GM12878 (cell line): ENCODE measurements around the gene SSRP1. TPM values are rescaled to one million over a fixed set of nuclear protein-coding genes. Genes with fewer than 3 reads are reported as not detected.

Experiments
- ATAC-seq: fragments of 200-7000 bp; cut with Tn5 transposase; 3 replicates; pipeline ENCODE4 v1.9.1; 2020; ENCODE audit warnings: mild to moderate bottlenecking, moderate library complexity
- BruUV-seq: library from RNA; stranded (reverse); fragments of 400-500 nt; replicated peaks from 2 replicates; lab custom pipeline; 2021; lab: Mats Ljungman, UMichigan
- CTCF ChIA-PET: fragments of 300-600 bp; sonication (Branson Sonifier 250); formaldehyde crosslinking; extraction: SDS; loops from one replicate; lab custom pipeline; 2021; ENCODE audit warnings: inconsistent platforms; lab: Yijun Ruan, JAX
- POLR2A ChIA-PET: fragments of 350-600 bp; formaldehyde crosslinking; extraction: SDS; loops from one replicate; lab custom pipeline; 2021; ENCODE audit warnings: inconsistent platforms; lab: Charles Lee
- RAD21 ChIA-PET: fragments of 300-600 bp; sonication (Branson Sonifier 250); formaldehyde crosslinking; loops from one replicate; lab custom pipeline; 2023; ENCODE audit warnings: antibody characterized with exemption; ENCODE audit not compliant: unreplicated experiment; lab: Charles Lee
- SMC1A ChIA-PET: fragments of 300-600 bp; sonication (Branson Sonifier 250); formaldehyde crosslinking; loops from one replicate; lab custom pipeline; 2023; ENCODE audit not compliant: unreplicated experiment, uncharacterized antibody; lab: Charles Lee
- DNase-seq: peaks from one replicate; pipeline ENCODE4 v3.0.0-alpha.2; 2011; ENCODE audit warnings: low read depth, low spot score
- FAIRE-seq: peaks from 3 replicates; lab custom pipeline; 2011; peaks lifted over from hg19 to GRCh38; lab: Jason Lieb, UNC
- H2AFZ ChIP-seq: 2 replicates; pipeline ENCODE4 v1.6.0; 2011; ENCODE audit warnings: low read depth, low read length, control low read depth; ENCODE audit not compliant: control insufficient read depth
- H3K27ac ChIP-seq: 2 replicates; pipeline ENCODE4 v1.5.1; 2011; ENCODE audit warnings: control low read depth; ENCODE audit not compliant: control insufficient read depth, insufficient read depth
- H3K27me3 ChIP-seq, 2 experiments: replicated peaks in 1 of 2; 2 replicates each; pipeline versions ENCODE4 v1.6.0 to v1.6.1; 2011; ENCODE audit warnings: low read length in 1 of 2; ENCODE audit not compliant: control insufficient read depth in 2 of 2, insufficient read depth in 2 of 2
- H3K36me3 ChIP-seq, 2 experiments: 2 replicates each; pipeline ENCODE4 v1.5.1; 2011; ENCODE audit warnings: low read length in 1 of 2; ENCODE audit not compliant: control insufficient read depth in 2 of 2, insufficient read depth in 2 of 2
- H3K4me1 ChIP-seq: 2 replicates; pipeline ENCODE4 v1.6.1; 2011; ENCODE audit warnings: mild to moderate bottlenecking, low read length, moderate library complexity, mixed read lengths; ENCODE audit not compliant: control insufficient read depth, insufficient read depth
- H3K4me2 ChIP-seq: 2 replicates; pipeline ENCODE4 v1.6.0; 2011; ENCODE audit warnings: control low read depth; ENCODE audit not compliant: control insufficient read depth, insufficient read depth
- H3K4me3 ChIP-seq: fragments of 200-600 bp; sonication (generic); 2 replicates; pipeline ENCODE4 v1.5.1; 2016
- H3K79me2 ChIP-seq: 2 replicates; pipeline ENCODE4 v1.6.0; 2011; ENCODE audit warnings: low read length; ENCODE audit not compliant: control insufficient read depth, insufficient read depth
- H3K9ac ChIP-seq: 2 replicates; pipeline ENCODE4 v1.8.0; 2011; ENCODE audit warnings: low read length, control low read depth, mixed read lengths; ENCODE audit not compliant: control insufficient read depth, insufficient read depth
- H3K9me3 ChIP-seq: replicated peaks from 3 replicates; pipeline ENCODE4 v1.5.1; 2011; ENCODE audit warnings: mild to moderate bottlenecking, low read length; ENCODE audit not compliant: control insufficient read depth, insufficient read depth
- H4K20me1 ChIP-seq: 2 replicates; pipeline ENCODE4 v1.6.0; 2011; ENCODE audit not compliant: control insufficient read depth, insufficient read depth
- MYC ChIP-seq: IDR thresholded peaks from 2 replicates; pipeline ENCODE4 v1.6.1; 2011; ENCODE audit warnings: mild to moderate bottlenecking, low read length, moderate library complexity, inconsistent platforms; ENCODE audit not compliant: insufficient read depth, insufficient replicate concordance, insufficient read length, severe bottlenecking
- RELB ChIP-seq: fragments of 450-650 bp; IDR thresholded peaks from 2 replicates; pipeline ENCODE4 v1.6.1; 2017; ENCODE audit warnings: low read depth, mild to moderate bottlenecking, moderate library complexity
- SMAD1 ChIP-seq: fragments of 450-650 bp; IDR thresholded peaks from 2 replicates; pipeline ENCODE4 v1.6.1; 2018; ENCODE audit warnings: mild to moderate bottlenecking, low read depth; ENCODE audit not compliant: partially characterized antibody
- WGBS: methylation state at CpG from one replicate; pipeline ENCODE4 v1.1.6; 2016; ENCODE audit warnings: low lambda C conversion rate; ENCODE audit not compliant: insufficient replicate concordance, insufficient coverage; ENCODE audit errors: missing lambda C conversion rate; 5-methylcytosine and 5-hydroxymethylcytosine counted together
- in situ Hi-C: fragments of 300-500 bp; cut with MboI; formaldehyde crosslinking; loops from 9 replicates; pipeline ENCODE4 v1.14.3; 2018; ENCODE audit warnings: mixed read lengths
- intact Hi-C: fragments of 100-400 bp; cut with micrococcal nuclease; formaldehyde crosslinking; loops from one replicate; pipeline ENCODE4 v1.14.2; 2022; ENCODE audit not compliant: unreplicated experiment
- polyA plus RNA-seq, 11 experiments: library from polyadenylated mRNA; depleted of rRNA in 4 of 11; unstranded in 6 of 11; stranded (reverse) in 5 of 11; fragments of >200 nt; fragmentation: Nextera tagmentation in 4 of 11; fragmentation: Illumina TruSeq in 1 of 11; extraction: Ambion mirVana in 4 of 11; extraction: Trizol in 1 of 11; gene quantifications; 1 replicate in 1 of 11; 2 replicates in 10 of 11; pipeline versions ENCODE4 v1.2.1 to v1.2.3, GENCODE V29; 2011 to 2016; ENCODE audit warnings: inconsistent platforms in 2 of 11, missing spikeins in 2 of 11, low read depth in 1 of 11
- total RNA-seq, 4 experiments: library from RNA; depleted of rRNA in 3 of 4; stranded (reverse); fragments of >200 nt in 3 of 4; fragmentation: Illumina TruSeq in 1 of 4; extraction: Trizol in 1 of 4; gene quantifications; 2 replicates each; pipeline versions ENCODE4 v1.2.1 to v1.2.3, GENCODE V29; 2013 to 2021

The SSRP1 gene
- total and polyA plus RNA-seq, 10 of the 15 experiments (the other 5 are each of a cell fraction or from before 2014, with no cell fraction given): 73.6 to 279 (median 138) TPM

GRCh38 chr11:57336111-57336666 lies 497 bp upstream of the SSRP1 start:
- H3K79me2 ChIP-seq: peaks cover 29% of the 10 kb centered on the region
- POLR2A ChIA-PET: interaction anchor here (4.5 kb wide), 1 partner anchor 11 kb away, joined by 35 read pairs; the partner anchor contains the start of gene TNKS1BP1
- peak overlapping the region; percentile 97 for H2AFZ ChIP-seq
- RAD21 ChIA-PET: interaction anchor here (2.9 kb wide), 1 partner anchor 11 kb away, joined by 14 read pairs; the partner anchor contains the start of gene TNKS1BP1
- FAIRE-seq (peak; percentile 52), ATAC-seq (peak; percentile 1; the same call in 2 of the 3 replicates), DNase-seq (no peak)
- CTCF ChIA-PET: interaction anchor here (1.0 to 3.2 kb wide), 4 partner anchors 11 to 122 kb away, joined by 3 to 15 read pairs (median 9); partner anchors contain the start of gene TNKS1BP1
- no peaks in the 10 kb centered on the region for H3K9me3 ChIP-seq
- SMC1A ChIA-PET: interaction anchor here (1.0 to 4.2 kb wide), 2 partner anchors 10 kb away, joined by 3 to 20 read pairs; partner anchors contain the start of gene TNKS1BP1
- peak overlapping the region; percentile 90 for H3K9ac ChIP-seq
- peak overlapping the region; percentile 55 for H3K4me3 ChIP-seq
- TSS peak; percentile 96 for BruUV-seq
- in situ Hi-C loops (loop anchor here (25.0 kb wide), 2 partner anchors 1176 to 1251 kb away; partner anchors contain the start of genes LPXN, OR5B21 and ZFP91), intact Hi-C loops (no loop called here)
- peak overlapping the region; percentile 81 for H3K27ac ChIP-seq
- peak overlapping the region; percentile 90 for H3K4me2 ChIP-seq
- TF ChIP-seq RELB: no peak
- TF ChIP-seq SMAD1: peak; percentile 51
- TF ChIP-seq MYC: no peak
- 24% methylated on average over 12 of the region's 12 CpGs for WGBS
- peaks cover 10% of the 10 kb centered on the region for H3K4me1 ChIP-seq
- H3K36me3 ChIP-seq: peaks cover 12 to 18% of the 10 kb centered on the region in 2 experiments
- no peaks in the 10 kb centered on the region for H4K20me1 ChIP-seq
- no peaks in the 10 kb centered on the region; a peak in 1 of 4 replicates for H3K27me3 ChIP-seq
